ENCODE data around the gene SAPCD2.
"Not testable (repeated sequence)": the region's sequence is repeated elsewhere in the genome, so short reads cannot be mapped to it uniquely, and the experiment has no call there.

SAPCD2 gene, protein sequence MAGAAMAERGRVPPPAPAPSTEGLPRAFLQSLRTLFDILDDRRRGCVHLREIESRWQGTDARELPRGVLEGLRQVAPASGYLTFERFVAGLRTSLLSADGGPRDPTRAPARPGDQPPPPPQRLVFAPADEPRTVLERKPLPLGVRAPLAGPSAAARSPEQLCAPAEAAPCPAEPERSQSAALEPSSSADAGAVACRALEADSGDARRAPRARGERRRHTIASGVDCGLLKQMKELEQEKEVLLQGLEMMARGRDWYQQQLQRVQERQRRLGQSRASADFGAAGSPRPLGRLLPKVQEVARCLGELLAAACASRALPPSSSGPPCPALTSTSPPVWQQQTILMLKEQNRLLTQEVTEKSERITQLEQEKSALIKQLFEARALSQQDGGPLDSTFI

DNA sequence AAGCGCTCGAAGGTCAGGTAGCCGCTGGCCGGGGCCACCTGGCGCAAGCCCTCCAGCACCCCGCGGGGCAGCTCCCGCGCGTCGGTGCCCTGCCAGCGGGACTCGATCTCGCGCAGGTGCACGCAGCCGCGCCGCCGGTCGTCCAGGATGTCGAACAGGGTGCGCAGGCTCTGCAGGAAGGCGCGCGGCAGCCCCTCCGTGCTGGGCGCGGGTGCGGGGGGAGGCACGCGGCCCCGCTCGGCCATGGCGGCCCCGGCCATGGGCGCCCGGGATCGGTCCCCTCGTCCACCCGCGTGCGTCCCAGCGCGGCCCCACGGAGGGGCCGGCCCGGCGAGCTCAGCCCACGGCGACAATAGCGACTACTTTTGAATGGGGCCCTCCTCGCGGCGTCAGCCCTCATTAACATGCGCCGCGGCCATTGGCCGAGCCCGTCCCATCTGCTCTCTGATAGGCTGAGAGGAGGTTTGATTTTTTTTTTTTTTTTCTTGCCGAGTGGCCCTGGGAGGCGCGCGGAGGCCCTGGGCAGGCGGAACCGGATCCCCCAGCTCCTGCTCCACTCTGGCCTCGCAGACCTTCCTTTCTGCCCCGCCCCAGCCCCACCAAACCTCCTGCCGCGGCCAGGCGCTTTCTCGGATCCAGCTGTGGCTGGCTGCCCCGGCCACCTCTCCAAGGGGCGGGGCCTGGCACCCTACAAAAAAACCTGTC lies at the start of gene SAPCD2:
Gene SAPCD2 (minus strand): TSS at position 357 of the 705 bp plus-strand sequence. CDS start 97 bp downstream, at position 260.
- peak within 1 kb of the TSS; percentile 40 for H3K4me3 ChIP-seq (ENCODE audit: low read depth, low read length)

DNA sequence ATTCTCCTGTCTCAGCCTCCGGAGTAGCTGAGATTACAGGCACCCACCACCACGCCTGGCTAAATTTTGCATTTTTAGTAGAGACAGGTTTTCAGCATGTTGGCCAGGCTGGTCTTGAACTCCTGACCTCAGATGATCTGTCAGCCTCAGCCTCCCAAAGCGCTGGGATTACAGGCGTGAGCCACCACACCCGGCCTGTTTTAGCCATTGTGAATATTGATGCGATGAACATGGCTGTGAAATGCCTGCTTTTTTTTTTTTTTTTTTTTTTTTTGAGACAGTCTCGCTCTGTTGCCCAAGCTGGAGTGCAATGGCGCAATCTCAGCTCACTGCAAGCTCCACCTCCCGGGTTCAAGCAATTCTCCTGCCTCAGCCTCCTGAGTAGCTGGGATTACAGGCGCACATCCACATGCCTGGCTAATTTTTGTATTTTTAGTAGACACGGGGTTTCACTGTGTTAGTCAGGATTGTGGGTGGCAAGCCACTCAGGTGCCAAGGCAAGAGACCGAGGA lies 47.8 kb upstream of the SAPCD2 start:
- not testable (repeated sequence) for DNase-seq (ENCODE audit: low read depth); H3K4me3 ChIP-seq (ENCODE audit: low read depth, low read length)

More for the DNA sequence above, at the start of gene SAPCD2:
- DNase-seq (ENCODE audit: low read depth) = peak; percentile 36

DNA sequence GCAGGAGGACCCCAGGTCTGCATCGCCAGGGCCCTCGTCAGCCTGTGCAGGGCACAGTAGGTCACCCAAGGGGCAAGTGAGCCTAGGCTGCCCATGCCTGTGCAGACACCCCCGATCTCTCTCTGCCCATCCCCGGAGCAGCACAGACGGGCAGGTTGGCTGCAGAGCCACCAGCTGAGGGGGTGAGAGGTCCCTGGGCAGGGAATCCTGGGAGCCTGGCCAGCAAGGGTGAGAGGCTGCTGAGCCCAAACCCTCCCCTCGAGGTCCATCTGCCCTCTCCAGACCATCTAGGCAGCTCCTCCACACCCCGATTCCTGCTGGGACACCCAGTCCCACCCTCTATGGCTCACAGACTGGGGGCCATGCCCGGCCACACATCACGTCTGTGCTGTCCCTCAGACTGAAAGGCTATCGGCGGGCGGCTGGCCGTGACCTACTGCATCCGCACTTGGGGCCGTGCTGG lies 46.9 kb upstream of the SAPCD2 start:
- no peak for DNase-seq (ENCODE audit: low read depth)
- no peak overlapping the region for H3K4me3 ChIP-seq (ENCODE audit: low read depth, low read length)

DNA sequence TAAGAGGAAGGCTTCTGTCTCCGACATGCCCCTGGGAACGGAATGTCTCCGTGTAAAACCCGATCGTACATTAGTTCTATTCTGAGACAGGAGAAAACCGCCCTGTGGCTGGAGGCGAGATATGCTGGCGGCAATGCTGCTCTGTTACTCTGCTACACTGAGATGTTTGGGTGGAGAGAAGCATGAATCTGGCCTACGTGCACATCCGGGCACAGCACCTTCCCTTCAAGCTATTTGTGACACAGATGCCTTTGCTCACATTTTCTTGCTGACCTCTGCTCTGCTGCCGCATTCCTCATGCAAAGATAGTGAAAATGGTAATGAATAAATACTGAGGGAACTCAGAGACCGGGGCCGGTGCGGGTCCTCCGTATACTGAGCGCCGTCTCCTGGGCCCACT lies 46.4 kb upstream of the SAPCD2 start:
- no peak overlapping the region for H3K4me3 ChIP-seq (ENCODE audit: low read depth, low read length)

DNA sequence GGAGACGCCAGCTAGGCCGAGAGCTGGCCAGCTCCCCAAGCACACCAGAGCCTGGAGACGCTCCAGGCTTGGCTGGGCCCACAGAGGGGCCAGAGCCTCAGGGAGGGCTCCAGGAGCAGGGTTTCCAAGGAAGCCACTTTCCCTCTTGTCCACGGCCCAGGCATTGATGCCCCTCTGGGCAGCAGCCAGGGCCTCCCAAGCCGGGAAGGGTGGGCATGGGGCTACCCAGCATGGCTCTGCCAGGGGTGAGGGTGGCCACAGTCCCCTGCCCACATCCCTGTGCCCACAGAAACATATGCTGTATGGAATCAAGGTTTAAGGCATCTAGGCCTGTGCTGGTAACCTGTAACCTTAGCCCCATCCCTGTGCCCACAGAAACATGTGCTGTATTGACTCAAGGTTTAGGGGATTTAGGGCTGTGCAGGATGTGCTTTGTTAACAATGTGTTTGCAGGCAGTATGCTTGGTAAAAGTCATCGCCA lies 45.7 kb upstream of the SAPCD2 start:
- no peak for DNase-seq (ENCODE audit: low read depth)
- no peak overlapping the region for H3K4me3 ChIP-seq (ENCODE audit: low read depth, low read length)

More for the DNA sequence above, 46.4 kb upstream of the SAPCD2 start:
- DNase-seq (ENCODE audit: low read depth) = no peak

DNA sequence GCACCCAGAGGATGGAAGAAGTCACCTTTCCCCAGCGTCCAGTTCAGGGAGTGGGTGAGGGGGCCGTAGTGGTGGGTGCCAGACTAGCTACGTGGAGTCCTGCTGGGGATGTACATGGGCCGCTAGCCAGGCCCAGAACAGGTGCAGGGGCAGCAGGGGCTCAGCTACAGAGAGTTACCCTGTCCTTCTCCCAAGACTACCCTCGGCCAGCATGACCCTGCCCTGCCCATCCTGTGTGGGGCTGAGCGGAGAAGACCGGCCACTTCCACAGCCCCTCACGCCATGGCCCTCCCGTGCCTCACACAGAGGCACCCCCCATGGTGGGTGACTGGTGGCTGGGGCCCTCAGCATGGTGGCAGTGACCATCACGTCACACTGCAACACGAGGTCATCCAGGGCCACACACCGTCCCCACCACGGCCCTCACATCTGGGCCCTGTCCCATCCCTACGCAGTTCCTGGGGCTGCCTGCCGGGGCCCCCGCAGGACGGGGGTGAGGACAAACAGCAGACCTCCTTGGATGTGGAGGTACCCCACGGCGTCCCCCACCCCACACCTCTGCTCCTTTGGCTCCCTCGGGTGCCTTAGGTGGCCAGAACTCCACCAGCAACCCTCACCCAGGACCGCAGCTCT lies 45.2 kb upstream of the SAPCD2 start:
- no peak overlapping the region for H3K4me3 ChIP-seq (ENCODE audit: low read depth, low read length)
- no peak for DNase-seq (ENCODE audit: low read depth)

DNA sequence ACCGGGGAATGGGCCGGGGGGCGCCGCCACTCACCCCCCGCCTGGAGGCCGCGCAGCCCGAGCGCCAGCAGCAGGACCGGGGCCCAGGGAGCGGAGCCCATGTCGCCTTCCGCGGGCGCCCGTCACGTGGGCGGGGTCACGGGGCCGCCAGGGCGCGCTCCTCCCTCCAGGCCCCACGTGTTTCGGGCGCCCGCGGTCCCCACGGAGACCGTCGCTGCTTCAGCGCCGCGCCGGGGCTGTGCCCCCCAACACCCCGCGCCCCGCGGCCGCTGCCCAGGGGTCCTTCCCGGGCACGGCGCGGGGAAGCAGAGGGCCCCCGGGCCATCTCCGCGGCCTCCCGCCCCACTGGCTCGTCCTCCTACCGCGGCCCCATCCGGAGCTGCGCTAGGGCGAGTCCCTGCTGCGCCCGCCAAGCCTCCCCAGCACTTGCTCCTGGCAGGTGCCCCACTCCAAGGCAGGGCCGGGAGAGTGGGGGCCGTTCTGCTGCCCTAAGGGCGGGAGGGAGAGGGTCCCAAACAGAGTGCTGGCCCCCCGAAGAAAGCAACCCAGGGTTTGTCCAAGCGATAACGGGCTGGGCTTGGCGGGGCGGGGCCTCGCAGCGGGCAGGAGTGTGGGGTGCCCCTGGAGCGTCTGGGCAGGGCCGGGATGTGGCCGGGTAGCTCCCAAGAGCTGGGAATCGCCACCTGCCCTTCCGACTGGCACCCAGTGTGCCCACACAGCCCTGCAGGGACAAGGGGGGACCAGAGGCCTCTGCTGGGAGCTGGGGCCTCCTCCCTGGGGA lies 44.4 kb upstream of the SAPCD2 start, which contains the start of gene DPP7:
Gene DPP7 (minus strand): TSS at position 121 of the 781 bp plus-strand sequence. CDS start 20 bp downstream, at position 101.
- DNase-seq (ENCODE audit: low read depth) = no peak
- peak within 1 kb of the TSS; percentile 56 for H3K4me3 ChIP-seq (ENCODE audit: low read depth, low read length)

DNA sequence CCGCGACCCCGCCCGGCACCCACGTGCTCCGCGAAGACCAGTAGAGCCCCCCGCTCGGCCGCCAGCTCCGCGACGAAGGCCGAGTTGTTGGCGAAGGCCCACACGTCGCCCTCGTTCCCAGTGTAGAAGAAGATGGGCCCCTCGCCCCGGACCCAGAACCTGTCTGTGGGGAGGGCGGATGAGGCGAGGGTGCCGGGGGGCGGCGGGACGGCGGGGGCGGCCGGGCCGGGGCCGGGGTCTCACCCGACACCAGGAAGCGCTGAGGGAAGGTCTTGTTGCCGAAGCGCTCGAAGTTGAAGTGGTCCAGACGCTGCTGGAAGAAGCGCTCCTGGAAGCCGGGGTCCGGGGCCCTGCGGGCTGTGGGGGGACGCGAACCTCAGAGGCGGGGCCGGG lies 43.9 kb upstream of the SAPCD2 start:
- DNase-seq (ENCODE audit: low read depth) = no peak
- peak overlapping the region; percentile 56 for H3K4me3 ChIP-seq (ENCODE audit: low read depth, low read length)

DNA sequence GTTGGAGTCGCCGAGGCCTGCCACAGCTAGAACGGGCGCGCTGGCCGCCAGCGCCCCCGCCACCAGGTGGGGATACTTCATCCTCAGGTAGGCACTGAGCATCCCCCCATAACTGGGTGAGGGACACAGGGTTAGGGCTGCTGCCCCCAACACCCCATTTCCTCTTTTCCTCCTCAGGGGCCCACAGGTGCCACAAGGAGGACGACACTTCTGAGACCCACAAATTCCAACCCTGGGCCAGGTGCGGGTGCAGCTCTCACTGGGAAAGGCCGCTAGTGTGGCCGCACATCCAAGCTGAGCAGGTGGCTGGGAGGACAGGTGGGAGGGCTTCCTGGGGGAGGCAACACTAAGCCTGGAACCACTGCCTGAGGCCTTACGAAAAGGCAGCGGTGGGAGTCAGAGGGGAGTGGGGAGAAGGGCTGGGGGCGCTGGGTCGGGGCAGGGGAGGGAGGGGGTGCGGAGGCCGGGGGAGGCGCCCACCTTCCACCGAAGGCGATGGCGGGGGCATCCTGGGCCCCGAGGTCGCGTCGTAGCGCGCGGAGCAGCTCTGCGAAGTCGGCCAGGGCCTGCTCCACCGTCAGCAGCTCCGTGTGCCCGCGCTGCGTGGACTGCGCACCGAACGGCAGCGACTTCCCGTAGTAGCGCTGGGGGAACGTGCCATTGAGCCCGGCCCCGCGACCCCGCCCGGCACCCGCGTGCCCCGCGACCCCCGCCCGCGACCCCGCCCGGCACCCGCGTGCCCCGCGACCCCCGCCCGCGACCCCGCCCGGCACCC lies 43.2 kb upstream of the SAPCD2 start:
- peak overlapping the region; percentile 34 for H3K4me3 ChIP-seq (ENCODE audit: low read depth, low read length)
- DNase-seq (ENCODE audit: low read depth) = no peak

DNA sequence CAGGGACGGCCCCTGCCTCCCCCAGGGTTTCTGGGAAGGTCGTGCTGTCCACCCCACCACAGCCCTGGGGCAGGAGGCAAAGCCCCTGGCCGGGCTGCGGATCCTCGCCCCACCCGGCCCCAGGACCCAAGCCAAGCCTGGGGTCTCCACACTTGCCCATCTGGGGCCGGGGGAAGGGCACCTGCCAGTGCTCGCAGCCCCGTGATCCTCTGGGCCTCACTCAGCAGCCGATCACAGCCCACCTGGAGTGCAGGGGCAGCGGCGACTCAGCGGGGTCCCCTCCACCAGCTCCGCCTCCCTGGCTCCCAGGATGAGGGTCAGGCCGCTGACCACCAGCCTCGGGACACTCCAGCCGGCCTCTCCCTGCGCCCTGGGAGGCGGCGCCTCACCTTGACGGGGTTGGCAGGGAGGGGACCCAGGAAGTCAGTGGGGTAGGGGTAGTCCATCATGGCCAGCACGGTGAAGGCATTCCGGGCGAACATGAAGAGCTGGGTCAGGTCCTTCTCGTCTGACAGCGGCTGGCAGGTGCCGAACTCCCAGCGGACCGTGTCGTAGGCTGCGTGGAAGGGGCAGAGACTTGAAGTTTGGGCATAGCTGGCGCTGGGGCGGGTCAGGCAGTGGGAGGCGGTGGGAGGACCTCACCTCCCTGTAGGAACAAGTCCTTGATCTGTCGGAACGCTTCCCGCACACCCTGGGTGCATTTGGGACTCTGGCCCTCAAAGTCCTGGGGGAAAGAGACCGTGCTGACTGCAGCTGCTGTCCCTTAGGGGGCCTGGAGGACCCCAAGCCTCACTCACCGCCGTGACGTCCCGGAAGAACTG lies 42.4 kb upstream of the SAPCD2 start:
- no peak overlapping the region for H3K4me3 ChIP-seq (ENCODE audit: low read depth, low read length)
- DNase-seq (ENCODE audit: low read depth) = no peak

DNA sequence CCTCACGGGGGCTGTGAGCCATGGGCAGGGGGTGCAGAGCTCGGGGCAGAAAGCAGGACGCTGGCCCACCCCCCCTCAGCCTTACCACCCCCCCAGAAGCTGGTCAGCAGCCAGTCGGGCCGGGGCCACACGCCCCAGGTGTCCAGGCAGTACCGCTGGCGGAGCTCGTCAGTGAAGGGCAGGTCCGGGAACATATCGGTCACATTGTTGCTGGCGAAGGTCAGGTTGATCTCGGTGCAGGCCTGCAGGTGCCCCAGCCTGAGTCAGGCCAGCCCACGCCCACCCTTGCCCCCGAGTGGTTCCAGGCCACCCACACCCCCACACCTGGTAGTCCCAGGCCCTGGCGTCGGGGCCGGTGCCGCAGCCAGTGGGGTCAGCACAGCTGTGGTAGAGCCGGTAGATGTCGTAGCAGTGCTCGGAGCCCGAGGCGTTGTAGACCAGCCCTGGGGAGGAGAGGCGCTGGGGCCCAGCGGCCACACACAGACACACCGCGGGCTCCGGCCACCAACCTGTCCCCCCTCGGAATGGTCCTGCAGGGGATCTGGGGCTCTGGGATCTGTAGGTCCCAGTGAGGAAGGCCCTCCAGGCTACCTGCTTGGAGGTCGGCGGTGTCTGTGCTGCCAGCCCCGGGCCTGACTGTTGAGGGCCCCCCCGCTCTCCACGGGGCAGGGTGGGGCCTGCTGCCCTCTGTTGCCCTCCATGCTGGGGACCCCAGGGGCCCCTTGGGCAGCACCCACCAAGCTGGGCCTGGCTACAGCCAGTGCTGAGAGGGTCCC lies 41.6 kb upstream of the SAPCD2 start:
- no peak overlapping the region for H3K4me3 ChIP-seq (ENCODE audit: low read depth, low read length)
- no peak for DNase-seq (ENCODE audit: low read depth)

DNA sequence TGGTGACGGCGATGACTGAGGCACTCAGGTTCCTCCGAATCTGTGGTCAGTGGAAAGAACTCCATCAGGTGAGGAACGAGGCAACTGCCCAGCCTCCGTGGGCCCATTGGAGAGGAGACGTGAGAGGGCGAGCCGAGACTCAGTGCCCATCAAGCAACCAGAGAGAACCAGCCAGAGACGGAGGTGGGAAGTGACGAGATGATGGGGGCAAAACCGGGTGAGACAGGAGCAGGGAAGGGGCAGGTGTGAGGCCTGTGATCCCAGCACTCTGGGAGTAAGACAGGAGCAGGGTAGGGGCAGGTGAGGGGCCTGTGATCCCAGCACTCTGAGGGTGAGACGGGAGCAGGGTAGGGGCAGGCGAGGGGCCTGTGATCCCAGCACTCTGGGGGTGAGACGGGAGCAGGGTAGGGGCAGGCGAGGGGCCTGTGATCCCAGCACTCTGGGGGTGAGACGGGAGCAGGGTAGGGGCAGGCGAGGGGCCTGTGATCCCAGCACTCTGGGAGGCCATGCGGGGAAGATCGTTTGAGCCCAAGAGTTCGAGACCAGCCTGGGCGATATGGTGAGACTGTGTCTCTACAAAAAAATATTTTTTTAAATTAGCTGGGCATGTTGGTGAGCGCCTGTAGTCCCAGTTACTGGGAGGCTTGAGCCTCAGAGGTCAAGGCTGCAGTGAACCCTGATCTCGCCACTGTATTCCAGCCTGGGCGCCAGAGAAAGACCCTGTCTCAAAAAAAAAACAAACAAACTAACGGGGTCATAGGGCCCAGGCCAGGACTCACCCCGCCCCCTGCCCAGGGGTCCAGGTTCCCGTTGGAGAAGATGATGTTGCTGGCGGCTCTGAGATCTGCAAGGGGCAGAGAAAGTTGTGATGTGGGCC lies 40.8 kb upstream of the SAPCD2 start:
- H3K4me3 ChIP-seq (ENCODE audit: low read depth, low read length) = no peak overlapping the region
- no peak for DNase-seq (ENCODE audit: low read depth)

DNA sequence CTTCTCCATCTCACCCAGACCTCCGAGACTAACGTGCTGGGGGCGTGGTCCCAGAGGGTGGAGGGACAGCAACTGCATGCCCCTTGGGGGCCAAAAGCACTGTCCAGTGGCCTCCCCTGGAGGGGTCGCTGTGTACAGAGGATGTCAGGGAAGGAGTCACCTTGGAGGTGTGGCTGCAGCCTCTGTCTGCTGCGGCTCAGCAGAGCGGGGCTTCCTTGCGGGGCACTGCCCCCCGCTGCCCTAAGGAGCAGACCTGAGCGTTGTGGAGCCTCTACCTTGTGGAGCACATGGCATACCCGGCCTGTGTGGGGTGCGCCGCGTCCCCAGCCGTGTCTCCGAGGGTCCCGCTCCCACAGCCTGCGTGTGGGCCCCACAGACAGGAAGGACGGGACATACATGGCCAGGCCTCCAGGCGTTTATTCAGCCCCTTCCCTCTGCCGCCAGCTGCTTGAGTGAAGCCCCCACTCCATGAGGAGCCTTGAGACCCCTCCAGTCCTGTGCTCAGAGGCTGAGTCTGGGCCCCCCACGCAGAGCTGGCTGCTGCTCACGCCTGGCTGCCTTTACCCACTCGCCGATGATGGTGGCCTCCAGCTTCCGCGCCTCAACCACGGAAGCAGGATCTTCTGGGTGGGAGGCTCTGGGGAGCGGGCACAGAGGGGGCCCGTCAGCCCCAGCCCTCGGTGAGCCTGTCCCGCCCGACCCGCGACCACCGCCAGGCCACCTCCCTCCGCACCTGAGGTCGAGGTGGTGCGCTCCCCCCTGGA lies 40.0 kb upstream of the SAPCD2 start:
- no peak for DNase-seq (ENCODE audit: low read depth)

DNA sequence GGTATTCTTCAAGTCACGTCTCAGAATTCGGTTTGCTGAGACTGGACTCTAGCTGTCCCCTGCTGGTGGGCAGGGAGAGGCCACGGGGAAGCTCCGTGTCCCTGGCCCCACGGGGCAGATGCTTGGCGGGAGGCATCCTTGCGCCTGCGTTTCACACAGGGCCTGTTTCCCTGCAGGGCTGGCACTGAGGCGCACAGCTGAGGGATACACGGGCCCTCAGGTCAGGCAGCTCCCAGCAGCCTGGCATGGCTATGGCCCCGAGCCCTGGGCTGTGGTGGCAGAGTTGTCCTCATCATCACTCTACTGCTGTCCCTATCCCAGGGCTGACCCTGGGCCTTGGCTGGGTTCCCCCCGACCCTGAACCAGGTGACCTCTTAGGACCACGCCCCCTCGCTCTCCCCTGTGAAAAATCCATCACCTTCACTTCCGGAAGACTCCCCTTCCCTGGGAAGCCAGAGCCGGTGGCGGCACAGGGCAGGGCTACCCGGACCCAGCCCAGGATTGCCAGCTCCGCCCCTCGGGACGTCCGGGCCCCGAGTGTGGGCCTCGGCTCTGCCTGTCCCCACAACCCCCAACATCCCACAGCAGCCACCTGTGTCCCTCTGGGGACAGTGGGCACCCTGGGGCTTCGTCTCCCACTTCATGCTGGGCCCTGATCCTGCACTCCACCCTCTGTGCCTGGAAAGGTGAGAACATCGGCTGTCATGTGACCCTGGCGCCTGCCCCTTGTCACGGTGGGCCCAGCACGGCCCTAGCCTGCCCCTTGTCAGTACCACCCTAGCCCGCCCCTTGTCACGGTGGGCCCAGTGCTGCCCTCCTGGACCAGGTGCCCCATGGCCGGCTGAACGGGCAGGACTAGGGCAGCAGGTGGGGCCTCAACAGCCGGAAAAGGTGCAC lies 39.1 kb upstream of the SAPCD2 start:
- no peak for DNase-seq (ENCODE audit: low read depth)
- H3K4me3 ChIP-seq (ENCODE audit: low read depth, low read length) = no peak overlapping the region

More for the DNA sequence above, 40.0 kb upstream of the SAPCD2 start:
- H3K4me3 ChIP-seq (ENCODE audit: low read depth, low read length) = no peak overlapping the region

All from skeletal muscle cell (primary cell).